ENCODE measurements around the gene ZRANB3.
"Not testable (repeated sequence)": the region's sequence is repeated elsewhere in the genome, so short reads cannot be mapped to it uniquely, and the experiment has no call there.

The ZRANB3 gene

GRCh38 chr2:135490376-135490775 lies 40.6 kb downstream of the ZRANB3 start:
- no peak for DNase-seq (ENCODE audit: low read depth, low spot score)

GRCh38 chr2:135485441-135485840 lies 45.6 kb downstream of the ZRANB3 start:
- DNase-seq (ENCODE audit: low read depth, low spot score) = no peak

- no peak for DNase-seq (ENCODE audit: low read depth, low spot score)
These were observed 55.9 kb downstream of the ZRANB3 start for GRCh38 chr2:135475128-135475527.

GRCh38 chr2:135473567-135473966 lies 57.5 kb downstream of the ZRANB3 start:
- DNase-seq (ENCODE audit: low read depth, low spot score) = no peak

- DNase-seq (ENCODE audit: low read depth, low spot score) = no peak
These were observed 59.9 kb downstream of the ZRANB3 start for GRCh38 chr2:135471106-135471505.

- no peak for DNase-seq (ENCODE audit: low read depth, low spot score)
These were observed 73.7 kb downstream of the ZRANB3 start for GRCh38 chr2:135457279-135457678.

GRCh38 chr2:135456835-135457234 lies 74.2 kb downstream of the ZRANB3 start:
- no peak for DNase-seq (ENCODE audit: low read depth, low spot score)

- DNase-seq (ENCODE audit: low read depth, low spot score) = no peak
These were observed 74.6 kb downstream of the ZRANB3 start for GRCh38 chr2:135456431-135456830.

GRCh38 chr2:135454608-135455007 lies 76.4 kb downstream of the ZRANB3 start:
- no peak for DNase-seq (ENCODE audit: low read depth, low spot score)

GRCh38 chr2:135453027-135453426 lies 78.0 kb downstream of the ZRANB3 start:
- not testable (repeated sequence) for DNase-seq (ENCODE audit: low read depth, low spot score)

GRCh38 chr2:135451966-135452365 lies 79.1 kb downstream of the ZRANB3 start:
- DNase-seq (ENCODE audit: low read depth, low spot score) = no peak

- not testable (repeated sequence) for DNase-seq (ENCODE audit: low read depth, low spot score)
These were observed 88.0 kb downstream of the ZRANB3 start for GRCh38 chr2:135443013-135443412.

- DNase-seq (ENCODE audit: low read depth, low spot score) = not testable (repeated sequence)
These were observed 95.9 kb downstream of the ZRANB3 start for GRCh38 chr2:135435155-135435554.

- no peak for DNase-seq (ENCODE audit: low read depth, low spot score)
These were observed 106.2 kb downstream of the ZRANB3 start for GRCh38 chr2:135424849-135425248.

- DNase-seq (ENCODE audit: low read depth, low spot score) = no peak
These were observed 108.1 kb downstream of the ZRANB3 start for GRCh38 chr2:135422898-135423297.

GRCh38 chr2:135411646-135412045 lies 119.4 kb downstream of the ZRANB3 start:
- no peak for DNase-seq (ENCODE audit: low read depth, low spot score)

GRCh38 chr2:135409436-135409835 lies 121.6 kb downstream of the ZRANB3 start:
- DNase-seq (ENCODE audit: low read depth, low spot score) = no peak

- DNase-seq (ENCODE audit: low read depth, low spot score) = not testable (repeated sequence)
These were observed 134.8 kb downstream of the ZRANB3 start for GRCh38 chr2:135396259-135396658.

GRCh38 chr2:135386993-135387392 lies 144.0 kb downstream of the ZRANB3 start:
- DNase-seq (ENCODE audit: low read depth, low spot score) = no peak

GRCh38 chr2:135378591-135378990 lies 152.4 kb downstream of the ZRANB3 start:
- no peak for DNase-seq (ENCODE audit: low read depth, low spot score)

- DNase-seq (ENCODE audit: low read depth, low spot score) = no peak
These were observed 157.3 kb downstream of the ZRANB3 start for GRCh38 chr2:135373702-135374101.

- DNase-seq (ENCODE audit: low read depth, low spot score) = no peak
These were observed 181.1 kb downstream of the ZRANB3 start for GRCh38 chr2:135349941-135350340.

GRCh38 chr2:135348096-135348704 lies 182.8 kb downstream of the ZRANB3 start:
- DNase-seq (ENCODE audit: low read depth, low spot score) = not testable (repeated sequence)

GRCh38 chr2:135337071-135337470 lies 193.9 kb downstream of the ZRANB3 start:
- DNase-seq (ENCODE audit: low read depth, low spot score) = no peak

Data from iPS DF 19.7 (cell line).